ENCODE measurements around the gene PPP1R26.

DNA sequence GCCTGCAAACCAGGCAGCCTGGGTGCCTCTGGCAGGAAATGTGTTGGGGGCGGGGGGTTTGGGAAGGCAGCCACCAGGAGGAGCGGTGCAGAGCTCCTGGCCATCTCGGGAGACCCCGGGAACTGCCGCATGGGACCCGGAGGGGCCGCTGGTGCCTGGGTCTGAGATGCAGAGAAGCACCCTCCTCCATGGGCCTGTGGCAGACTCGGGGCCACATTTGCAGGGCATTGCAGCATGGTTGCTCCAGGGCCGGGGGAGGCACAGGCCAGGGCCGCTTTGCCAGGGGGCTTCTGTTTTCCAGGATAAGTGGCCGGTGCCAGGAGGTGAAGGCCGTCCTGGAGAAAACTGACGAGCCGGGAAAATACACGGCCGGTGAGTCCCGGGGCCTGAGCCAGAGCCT lies 43.3 kb downstream of the PPP1R26 start:
- TF ChIP-seq, protein P1, sequence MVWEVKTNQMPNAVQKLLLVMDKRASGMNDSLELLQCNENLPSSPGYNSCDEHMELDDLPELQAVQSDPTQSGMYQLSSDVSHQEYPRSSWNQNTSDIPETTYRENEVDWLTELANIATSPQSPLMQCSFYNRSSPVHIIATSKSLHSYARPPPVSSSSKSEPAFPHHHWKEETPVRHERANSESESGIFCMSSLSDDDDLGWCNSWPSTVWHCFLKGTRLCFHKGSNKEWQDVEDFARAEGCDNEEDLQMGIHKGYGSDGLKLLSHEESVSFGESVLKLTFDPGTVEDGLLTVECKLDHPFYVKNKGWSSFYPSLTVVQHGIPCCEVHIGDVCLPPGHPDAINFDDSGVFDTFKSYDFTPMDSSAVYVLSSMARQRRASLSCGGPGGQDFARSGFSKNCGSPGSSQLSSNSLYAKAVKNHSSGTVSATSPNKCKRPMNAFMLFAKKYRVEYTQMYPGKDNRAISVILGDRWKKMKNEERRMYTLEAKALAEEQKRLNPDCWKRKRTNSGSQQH (CRISPR knock-in tag; IDR thresholded peaks at IDR 0.05; ENCODE audit: low read depth), result no peak
- TF ChIP-seq YEATS4 (CRISPR knock-in tag; IDR thresholded peaks at IDR 0.05; ENCODE audit: borderline replicate concordance), result no peak
- no peak for TF ChIP-seq DPF2 (CRISPR knock-in tag; IDR thresholded peaks at IDR 0.05; ENCODE audit: borderline replicate concordance, low read depth)
- no peak for TF ChIP-seq CTCF (CRISPR knock-in tag; IDR thresholded peaks at IDR 0.05)

Measured in HepG2 (cell line).